Tibial artery (tissue), 4 donors: ENCODE measurements around the gene RPP21.

Source experiments
- DNase-seq, 2 donors: peaks; one replicate each; pipeline ENCODE4 v3.0.0-alpha.2; 2019
- H3K27ac ChIP-seq, 2 donors: fragments of 200-600 bp; sonication (generic) in 1 of 2; 1 replicate in 1 of 2; 2 replicates in 1 of 2; pipeline ENCODE4 v1.5.1; 2018 to 2019; ENCODE audit warnings: mild to moderate bottlenecking in 1 of 2
- H3K27me3 ChIP-seq, 2 donors: fragments of 200-600 bp; sonication (generic) in 1 of 2; one replicate each; pipeline versions ENCODE4 v1.5.1 to v1.6.0; 2016 to 2019
- H3K36me3 ChIP-seq, 3 donors: fragments of 200-600 bp; sonication (generic) in 2 of 3; one replicate each; pipeline ENCODE4 v1.5.1; 2016 to 2019; ENCODE audit warnings: mild to moderate bottlenecking in 2 of 3
- H3K4me1 ChIP-seq, 4 donors: fragments of 200-600 bp; sonication (generic) in 2 of 4; 1 replicate in 3 of 4; 2 replicates in 1 of 4; pipeline ENCODE4 v1.5.1; 2016 to 2019
- H3K4me3 ChIP-seq, 2 donors: fragments of 200-600 bp; sonication (generic) in 1 of 2; 1 replicate in 1 of 2; 2 replicates in 1 of 2; pipeline ENCODE4 v1.5.1; 2018 to 2019; ENCODE audit warnings: mild to moderate bottlenecking in 2 of 2
- H3K9me3 ChIP-seq, 3 donors: fragments of 200-600 bp; sonication (generic) in 1 of 3; one replicate each; pipeline ENCODE4 v1.5.1; 2016 to 2019
- CTCF ChIP-seq, 2 experiments: fragments of 200-600 bp in 1 of 2; fragments of 450-650 bp in 1 of 2; IDR thresholded peaks; one replicate each; pipeline ENCODE4 v1.5.1; 2017 to 2019; ENCODE audit warnings: antibody characterized with exemption in 2 of 2, mild to moderate bottlenecking in 1 of 2, moderate library complexity in 1 of 2
- intact Hi-C: fragments of 100-400 bp; cut with DNase I; formaldehyde crosslinking; loops from one replicate; pipeline ENCODE4 v1.15.0; 2023; ENCODE audit warnings: low total_unique reads

Gene RPP21

GRCh38 chr6:30331981-30332380, 13.0 kb upstream of the RPP21 start:
- H3K4me1 ChIP-seq = peaks cover 0 to 10% (median 3%) of the 10 kb centered on the region in 4 donors
- H3K4me3 ChIP-seq = no peak overlapping the region
- H3K27ac ChIP-seq = no peak overlapping the region
- no peaks in the 10 kb centered on the region for H3K27me3 ChIP-seq
- peaks cover 56 to 78% (median 66%) of the 10 kb centered on the region in 3 donors for H3K36me3 ChIP-seq
- no peak for DNase-seq
- no peak for TF ChIP-seq CTCF (IDR thresholded peaks at IDR 0.05)
- intact Hi-C loops = no loop called here
- H3K9me3 ChIP-seq = no peaks in the 10 kb centered on the region

- peaks cover 71 to 97% (median 88%) of the 10 kb centered on the region in 3 donors for H3K36me3 ChIP-seq
Measured at GRCh38 chr6:30334075-30334783, 10.7 kb upstream of the RPP21 start.

GRCh38 chr6:30340589-30341054, 4.3 kb upstream of the RPP21 start:
- H3K9me3 ChIP-seq = no peaks in the 10 kb centered on the region
- no peak for DNase-seq
- H3K27me3 ChIP-seq = no peaks in the 10 kb centered on the region
- intact Hi-C loops = no loop called here
- no peak overlapping the region for H3K4me3 ChIP-seq
- no peak for TF ChIP-seq CTCF (IDR thresholded peaks at IDR 0.05)
- H3K36me3 ChIP-seq = peaks cover 47 to 76% (median 63%) of the 10 kb centered on the region in 3 donors
- H3K27ac ChIP-seq = no peak overlapping the region
- peaks cover 0 to 7% (median 5%) of the 10 kb centered on the region in 4 donors for H3K4me1 ChIP-seq

More at GRCh38 chr6:30334075-30334783, 10.7 kb upstream of the RPP21 start:
- Histone ChIP-seq H3K4me1 (no peaks in the 10 kb centered on the region), H3K27ac (no peak overlapping the region), H3K27me3 (no peaks in the 10 kb centered on the region), H3K4me3 (no peak overlapping the region), H3K9me3 (no peaks in the 10 kb centered on the region)
- intact Hi-C loops = no loop called here
- TF ChIP-seq CTCF (IDR thresholded peaks at IDR 0.05) = no peak
- no peak for DNase-seq

- Histone ChIP-seq H3K4me3 (no peak overlapping the region), H3K36me3 (peaks cover 41 to 70% (median 57%) of the 10 kb centered on the region in 3 donors), H3K27me3 (no peaks in the 10 kb centered on the region), H3K27ac (no peak overlapping the region), H3K9me3 (no peaks in the 10 kb centered on the region), H3K4me1 (peaks cover 0 to 13% (median 8%) of the 10 kb centered on the region in 4 donors)
- no peak for DNase-seq
- intact Hi-C loops = no loop called here
- TF ChIP-seq CTCF (IDR thresholded peaks at IDR 0.05) = no peak
Measured at GRCh38 chr6:30341218-30341617, 3.7 kb upstream of the RPP21 start.

- Histone ChIP-seq H3K9me3 (no peaks in the 10 kb centered on the region), H3K4me1 (peaks cover 0 to 14% (median 9%) of the 10 kb centered on the region in 4 donors), H3K4me3 (no peak overlapping the region), H3K27ac (no peak overlapping the region), H3K36me3 (peaks cover 35 to 70% (median 57%) of the 10 kb centered on the region in 3 donors), H3K27me3 (no peaks in the 10 kb centered on the region)
- no peak for DNase-seq
- intact Hi-C loops = no loop called here
- TF ChIP-seq CTCF (IDR thresholded peaks at IDR 0.05) = no peak
Measured at GRCh38 chr6:30341728-30342127, 3.2 kb upstream of the RPP21 start.
